GM12864 (cell line): ENCODE results near the gene PIGN.

ENCODE experiments used
- DNase-seq: peaks from one replicate; pipeline ENCODE4 v3.0.0-alpha.2; 2011; ENCODE audit warnings: low read depth
- H3K4me3 ChIP-seq: 2 replicates; pipeline ENCODE4 v1.5.1; 2011; ENCODE audit warnings: mild to moderate bottlenecking, low read depth, low read length, control low read depth
- TF ChIP-seq, protein P1 (sequence below): IDR thresholded peaks from 2 replicates; pipeline ENCODE4 v1.5.1; 2011; ENCODE audit warnings: low read depth, mild to moderate bottlenecking, moderate library complexity, low read length, control low read depth, inconsistent platforms; ENCODE audit errors: missing control alignments

The PIGN gene

DNA sequence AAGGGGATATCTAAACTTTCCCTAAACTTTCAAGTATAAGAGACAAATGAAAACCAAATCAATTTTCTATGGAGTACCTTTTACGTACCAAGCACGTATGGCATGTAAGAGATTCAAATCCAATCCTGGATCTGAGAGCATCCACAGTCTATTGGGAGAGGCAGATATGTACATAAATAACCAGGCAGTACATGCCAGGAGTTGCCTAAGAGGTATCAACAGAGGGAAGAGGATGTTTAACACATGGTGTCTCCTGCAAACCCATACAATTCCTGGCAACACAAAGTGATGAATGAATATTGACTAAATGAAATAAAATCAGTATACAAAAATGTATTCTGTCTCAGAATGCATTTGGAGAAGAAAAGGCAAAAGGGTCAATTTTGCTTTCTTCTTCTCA lies 116.6 kb downstream of the PIGN start:
- H3K4me3 ChIP-seq, result no peak overlapping the region
- DNase-seq, result no peak
- TF ChIP-seq, protein P1, sequence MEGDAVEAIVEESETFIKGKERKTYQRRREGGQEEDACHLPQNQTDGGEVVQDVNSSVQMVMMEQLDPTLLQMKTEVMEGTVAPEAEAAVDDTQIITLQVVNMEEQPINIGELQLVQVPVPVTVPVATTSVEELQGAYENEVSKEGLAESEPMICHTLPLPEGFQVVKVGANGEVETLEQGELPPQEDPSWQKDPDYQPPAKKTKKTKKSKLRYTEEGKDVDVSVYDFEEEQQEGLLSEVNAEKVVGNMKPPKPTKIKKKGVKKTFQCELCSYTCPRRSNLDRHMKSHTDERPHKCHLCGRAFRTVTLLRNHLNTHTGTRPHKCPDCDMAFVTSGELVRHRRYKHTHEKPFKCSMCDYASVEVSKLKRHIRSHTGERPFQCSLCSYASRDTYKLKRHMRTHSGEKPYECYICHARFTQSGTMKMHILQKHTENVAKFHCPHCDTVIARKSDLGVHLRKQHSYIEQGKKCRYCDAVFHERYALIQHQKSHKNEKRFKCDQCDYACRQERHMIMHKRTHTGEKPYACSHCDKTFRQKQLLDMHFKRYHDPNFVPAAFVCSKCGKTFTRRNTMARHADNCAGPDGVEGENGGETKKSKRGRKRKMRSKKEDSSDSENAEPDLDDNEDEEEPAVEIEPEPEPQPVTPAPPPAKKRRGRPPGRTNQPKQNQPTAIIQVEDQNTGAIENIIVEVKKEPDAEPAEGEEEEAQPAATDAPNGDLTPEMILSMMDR, result no peak

DNA sequence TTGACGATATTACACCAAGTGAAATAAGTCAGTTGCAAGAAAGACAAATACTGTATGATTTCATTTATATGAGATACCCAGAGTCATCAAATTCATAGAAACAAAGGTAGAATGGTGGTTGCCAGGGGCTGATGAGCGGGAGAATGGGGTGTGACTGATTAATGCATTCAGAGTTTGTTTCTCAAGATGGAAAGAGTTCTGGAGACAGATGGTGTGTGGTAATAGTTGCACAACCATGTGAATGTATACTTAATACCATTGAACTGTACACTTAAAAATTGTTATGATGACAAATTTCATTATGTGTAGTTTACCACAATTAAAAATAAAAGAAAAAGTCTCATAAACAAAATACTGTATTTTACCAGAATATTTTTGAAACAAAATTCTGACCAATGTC lies 117.3 kb downstream of the PIGN start:
- TF ChIP-seq, protein P1, result no peak
- no peak for DNase-seq
- no peak overlapping the region for H3K4me3 ChIP-seq

GRCh38 chr18:62066102-62066818 lies 120.6 kb downstream of the PIGN start:
- H3K4me3 ChIP-seq, result no peak overlapping the region
- DNase-seq, result no peak
- TF ChIP-seq, protein P1, result no peak

GRCh38 chr18:62064361-62064760 lies 122.5 kb downstream of the PIGN start:
- DNase-seq, result no peak
- TF ChIP-seq, protein P1, result no peak
- no peak overlapping the region for H3K4me3 ChIP-seq

- no peak for DNase-seq
- H3K4me3 ChIP-seq, result no peak overlapping the region
- TF ChIP-seq, protein P1, result no peak
Observed at GRCh38 chr18:62061821-62062478, 124.9 kb downstream of the PIGN start.

- DNase-seq, result no peak
- no peak overlapping the region for H3K4me3 ChIP-seq
- TF ChIP-seq, protein P1, result no peak
Observed at GRCh38 chr18:62060820-62061219, 126.0 kb downstream of the PIGN start.
